GM19438 (cell line): ENCODE measurements around the gene IFI35.
"Not testable (repeated sequence)": the region's sequence is repeated elsewhere in the genome, so short reads cannot be mapped to it uniquely, and the experiment has no call there.

Experiments used
- ATAC-seq: cut with Tn5 transposase; IDR thresholded peaks from one replicate; pipeline ENCODE4 v1.9.1; 2021; ENCODE audit warnings: low read depth; ENCODE audit not compliant: unreplicated experiment

Gene IFI35

DNA sequence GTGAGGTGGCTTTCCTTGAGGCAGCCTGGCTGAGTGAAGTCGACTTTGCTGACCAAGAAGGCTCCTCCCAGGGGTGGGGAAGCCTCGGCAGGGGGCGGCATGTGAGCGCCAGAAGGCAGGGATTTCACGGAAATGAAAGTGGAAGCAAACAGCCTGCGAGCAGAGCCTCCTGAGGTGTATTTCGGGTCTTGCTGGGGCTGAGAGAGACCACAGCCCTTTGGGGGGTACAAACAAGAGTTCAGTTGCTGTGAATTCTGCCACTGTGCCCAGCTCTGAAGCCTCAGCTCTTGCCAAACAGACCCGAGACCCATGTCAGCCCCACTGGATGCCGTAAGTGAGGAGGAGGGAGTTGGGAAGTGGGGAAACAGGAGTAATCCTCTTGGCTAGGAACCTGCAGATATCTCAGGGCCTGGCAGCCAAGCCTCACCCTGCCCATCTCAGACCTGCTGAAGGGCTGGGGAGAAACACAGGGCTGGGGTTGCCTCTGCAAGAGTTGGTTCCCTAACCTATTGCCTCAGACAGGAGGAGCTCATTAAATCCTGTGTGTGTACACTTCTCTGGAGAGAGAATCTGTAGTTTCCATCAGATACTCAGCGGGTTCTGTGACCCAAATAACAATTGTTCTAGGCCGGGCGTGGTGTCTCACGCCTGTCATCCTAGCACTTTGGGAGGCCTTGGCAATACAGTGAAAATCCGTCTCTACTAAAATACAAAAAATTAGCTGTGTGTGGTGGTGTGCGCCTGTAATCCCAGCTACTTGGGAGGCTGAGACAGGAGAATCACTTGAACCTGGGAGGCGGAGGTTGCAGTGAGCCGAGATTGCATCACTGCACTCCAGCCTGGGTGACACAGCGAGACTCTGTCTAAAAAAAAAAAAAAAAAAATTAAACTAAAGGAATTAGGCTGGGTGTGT is at the start of gene IFI35:
Gene IFI35 (plus strand): TSS at position 146 of the 913 bp plus-strand sequence. CDS start 164 bp downstream, at position 310.
- peak; percentile 65 for ATAC-seq

DNA sequence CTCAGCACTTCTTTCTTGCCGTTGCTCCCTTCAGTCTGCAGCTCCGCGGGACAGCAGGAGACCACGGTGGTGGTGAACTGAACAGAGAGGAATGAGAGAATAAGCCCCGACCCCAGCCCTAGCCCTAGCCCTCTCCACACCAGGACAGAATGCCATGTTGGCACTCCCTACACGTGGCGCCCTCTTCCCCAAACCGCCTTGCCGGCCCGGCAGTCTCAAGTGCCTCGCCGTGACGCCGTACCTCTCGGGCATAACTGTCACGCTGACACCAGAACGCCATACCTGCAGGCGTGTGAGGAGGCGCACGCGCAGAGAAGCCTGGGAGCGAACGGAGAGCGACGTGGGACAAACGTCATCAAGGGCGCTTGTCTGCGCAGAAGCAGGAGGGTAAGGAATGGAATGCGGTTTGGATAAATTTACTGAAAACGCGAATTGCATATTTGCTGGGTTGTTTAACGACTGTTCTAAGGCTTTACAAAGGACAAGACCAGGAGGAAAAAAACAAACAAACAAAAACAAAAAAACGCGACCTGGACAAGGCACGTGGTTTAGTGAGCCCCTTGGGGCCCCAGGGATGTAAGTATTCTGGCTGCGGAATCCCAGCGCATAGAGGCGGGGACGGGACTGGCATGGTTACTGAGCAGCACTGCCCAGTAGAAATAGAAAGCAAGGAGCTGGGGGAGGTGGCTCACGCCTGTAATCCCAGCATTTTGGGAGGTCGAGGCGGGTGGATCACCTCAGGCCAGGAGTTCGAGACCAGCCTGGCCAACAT is 42.2 kb upstream of the IFI35 start, which contains the start of gene AARSD1:
Gene AARSD1 (minus strand): TSS at position 294 of the 772 bp plus-strand sequence. CDS start 14 bp downstream, at position 280.
- peak; percentile 64 for ATAC-seq

DNA sequence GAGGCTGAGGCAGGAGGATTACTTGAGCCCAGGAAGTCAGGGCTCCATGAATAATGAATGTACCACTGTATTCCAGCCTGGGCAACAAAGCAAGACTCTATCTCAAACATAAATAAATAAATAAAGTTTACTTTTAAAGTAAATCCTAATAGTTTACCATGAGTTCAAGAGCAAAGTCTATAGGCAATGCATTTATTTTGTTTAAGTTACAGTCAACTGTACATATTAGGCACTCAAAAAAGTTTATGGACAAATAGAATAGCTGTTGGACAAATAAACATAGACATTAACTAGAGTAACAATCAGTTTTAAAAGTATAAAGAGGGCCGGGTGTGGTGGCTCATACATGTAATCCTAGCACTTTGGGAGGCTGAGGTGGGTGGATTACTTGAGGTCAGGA is 38.7 kb upstream of the IFI35 start:
- no peak for ATAC-seq

DNA sequence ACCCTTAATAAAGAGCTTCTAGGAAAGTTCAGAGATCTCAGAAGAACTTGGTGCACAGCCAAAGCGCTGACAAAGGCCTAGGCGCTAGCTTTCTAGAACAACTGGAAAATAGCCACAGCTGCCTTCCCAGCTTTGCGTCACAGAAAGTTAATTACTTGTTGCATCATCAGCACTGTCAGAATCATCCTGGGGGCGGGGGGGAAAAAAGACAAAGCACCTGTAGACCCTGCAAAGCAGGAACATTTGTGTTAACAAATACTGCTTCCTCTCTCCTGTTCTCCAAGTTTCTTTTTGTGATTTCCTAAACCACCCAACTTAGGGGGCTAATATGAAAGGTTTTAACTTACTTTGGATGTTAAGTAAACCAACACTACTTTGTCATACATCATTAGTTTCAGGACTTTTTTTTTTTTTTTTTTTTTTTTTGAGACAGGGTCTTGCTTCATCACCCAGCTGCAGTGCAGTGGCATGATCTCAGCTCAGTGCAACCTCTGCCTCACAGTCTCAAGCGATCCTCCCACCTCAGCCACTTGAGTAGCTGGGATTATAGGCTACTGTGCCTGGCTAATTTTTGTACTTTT is 37.5 kb upstream of the IFI35 start:
- ATAC-seq = no peak

DNA sequence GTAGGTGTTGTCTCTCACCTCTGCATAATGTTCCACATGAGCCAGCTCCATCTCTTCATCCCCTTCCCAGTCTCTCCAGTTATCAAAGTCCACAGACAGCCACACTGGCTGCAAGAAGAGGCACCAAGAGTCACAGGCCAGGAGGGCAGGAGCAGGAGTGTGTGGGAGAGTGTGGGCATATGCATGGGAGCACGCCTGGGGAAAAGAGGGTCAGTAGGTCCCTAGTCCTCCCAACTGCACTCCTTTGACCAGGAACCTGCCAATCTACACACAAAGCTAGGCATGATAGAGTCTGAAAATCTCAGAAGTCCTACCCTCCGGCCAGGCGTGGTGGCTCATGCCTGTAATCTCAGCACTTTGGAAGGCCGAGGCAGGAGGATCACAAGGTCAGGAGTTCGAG is 35.0 kb upstream of the IFI35 start:
- no peak for ATAC-seq

DNA sequence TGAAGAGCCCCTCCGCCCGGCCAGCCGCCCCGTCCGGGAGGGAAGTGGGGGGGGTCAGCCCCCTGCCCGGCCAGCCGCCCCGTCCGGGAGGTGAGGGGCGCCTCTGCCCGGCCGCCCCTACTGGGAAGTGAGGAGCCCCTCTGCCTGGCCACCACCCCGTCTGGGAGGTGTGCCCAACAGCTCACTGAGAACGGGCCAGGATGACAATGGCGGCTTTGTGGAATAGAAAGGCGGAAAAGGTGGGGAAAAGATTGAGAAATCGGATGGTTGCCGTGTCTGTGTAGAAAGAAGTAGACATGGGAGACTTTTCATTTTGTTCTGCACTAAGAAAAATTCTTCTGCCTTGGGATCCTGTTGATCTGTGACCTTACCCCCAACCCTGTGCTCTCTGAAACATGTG is 33.3 kb upstream of the IFI35 start:
- ATAC-seq = not testable (repeated sequence)

DNA sequence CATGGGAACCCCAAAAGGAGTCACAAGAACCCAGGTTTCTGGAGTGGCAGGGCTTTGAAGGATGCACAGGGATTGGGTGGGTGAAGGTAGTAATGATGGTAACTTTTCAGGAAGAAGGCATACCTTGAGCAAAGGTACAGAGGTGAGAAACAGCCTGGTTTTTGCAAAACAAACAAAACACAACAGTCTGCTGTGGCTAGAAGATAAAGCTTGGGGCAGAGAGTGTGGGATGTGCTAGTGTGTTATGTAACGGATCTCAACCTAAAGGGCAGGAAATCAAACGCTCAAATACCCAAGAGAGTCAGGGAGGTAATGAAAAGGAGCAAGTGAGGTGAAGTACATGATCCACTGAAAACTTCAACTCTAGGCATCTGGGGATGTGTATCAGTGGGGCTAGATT is 31.3 kb upstream of the IFI35 start:
- ATAC-seq = no peak

DNA sequence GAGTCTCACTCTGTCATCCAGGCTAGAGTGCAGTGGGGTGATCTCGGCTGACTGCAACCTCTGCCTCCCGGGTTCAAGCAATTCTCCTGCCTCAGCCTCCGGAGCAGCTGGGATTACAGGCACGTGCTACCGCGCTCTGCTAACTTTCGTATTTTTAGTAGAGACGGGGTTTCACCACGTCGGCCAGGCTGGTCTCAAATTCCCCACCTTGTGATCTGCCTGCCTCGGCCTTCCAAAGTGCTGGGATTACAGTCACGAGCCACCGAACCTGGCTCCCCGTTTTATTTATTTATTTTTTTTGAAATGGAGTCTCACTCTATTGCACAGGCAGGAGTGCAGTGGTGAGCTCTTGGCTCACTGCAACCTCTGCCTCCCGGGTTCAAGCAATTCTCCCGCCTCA is 30.9 kb upstream of the IFI35 start:
- ATAC-seq = not testable (repeated sequence)

DNA sequence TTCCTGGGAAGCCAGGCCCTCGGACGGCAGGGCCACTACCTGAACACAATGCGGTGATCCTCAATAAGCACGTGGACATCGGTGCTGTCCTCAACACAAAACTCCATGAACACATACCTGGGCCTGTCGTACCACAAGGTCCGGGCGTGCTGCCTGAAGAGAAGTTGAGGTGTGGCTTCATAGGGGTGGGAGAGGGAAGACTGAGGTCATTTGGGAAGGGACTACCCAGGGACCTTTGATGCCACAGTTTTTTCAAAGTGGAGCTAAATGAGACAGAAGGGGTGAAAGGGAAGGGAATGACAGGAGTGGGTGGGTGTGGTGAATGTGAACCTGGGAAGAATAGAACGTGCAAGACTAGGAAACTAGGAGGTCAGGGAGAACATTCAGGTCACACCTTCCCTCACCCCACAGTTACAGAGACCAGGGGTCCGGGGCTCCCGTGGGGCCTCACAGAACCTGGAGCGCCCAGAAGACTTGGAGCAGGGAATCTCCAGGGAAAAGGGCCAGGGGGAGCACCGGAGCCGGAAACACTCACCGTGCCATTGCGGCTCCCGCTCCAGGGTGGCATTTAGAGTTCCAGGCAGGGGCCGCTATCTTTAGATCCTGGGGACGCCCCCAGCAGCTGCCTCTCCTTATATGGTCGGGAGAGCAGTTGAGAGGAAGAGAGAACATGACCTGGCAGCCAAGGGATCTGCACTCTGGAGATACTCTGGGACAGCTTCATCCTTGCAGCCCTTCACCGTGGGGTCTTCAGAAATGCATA is 26.9 kb upstream of the IFI35 start, which contains the start of gene PTGES3L:
Gene PTGES3L (minus strand): TSS at position 570 of the 763 bp plus-strand sequence. CDS start 27 bp downstream, at position 543.
- ATAC-seq = no peak

DNA sequence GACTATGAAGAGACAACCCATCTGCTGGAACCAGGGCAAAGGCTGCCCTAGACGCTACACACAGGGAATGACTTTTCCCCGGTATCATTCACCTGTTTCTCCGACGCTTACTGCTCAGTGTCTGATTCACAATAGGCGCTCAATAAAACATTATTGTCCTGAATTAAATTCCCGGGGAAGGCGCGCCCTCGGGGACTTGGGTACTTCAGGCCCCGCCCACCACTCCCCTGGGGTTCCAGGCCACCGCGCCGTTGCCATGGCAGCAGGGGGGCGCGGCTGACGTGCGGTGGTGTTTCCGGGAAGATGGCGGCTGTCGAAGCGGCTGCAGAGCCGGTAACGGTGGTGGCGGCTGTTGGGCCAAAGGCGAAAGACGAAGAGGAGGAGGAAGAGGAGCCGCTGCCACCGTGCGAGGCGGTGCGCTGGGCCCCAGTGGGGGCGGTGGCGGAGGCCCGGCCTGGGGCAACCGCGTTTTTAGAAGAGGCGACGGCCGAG is 26.3 kb upstream of the IFI35 start, which contains the start of gene RUNDC1:
Gene RUNDC1 (plus strand): TSS at position 292 of the 492 bp plus-strand sequence. CDS start 12 bp downstream, at position 304.
- ATAC-seq = peak; percentile 56

DNA sequence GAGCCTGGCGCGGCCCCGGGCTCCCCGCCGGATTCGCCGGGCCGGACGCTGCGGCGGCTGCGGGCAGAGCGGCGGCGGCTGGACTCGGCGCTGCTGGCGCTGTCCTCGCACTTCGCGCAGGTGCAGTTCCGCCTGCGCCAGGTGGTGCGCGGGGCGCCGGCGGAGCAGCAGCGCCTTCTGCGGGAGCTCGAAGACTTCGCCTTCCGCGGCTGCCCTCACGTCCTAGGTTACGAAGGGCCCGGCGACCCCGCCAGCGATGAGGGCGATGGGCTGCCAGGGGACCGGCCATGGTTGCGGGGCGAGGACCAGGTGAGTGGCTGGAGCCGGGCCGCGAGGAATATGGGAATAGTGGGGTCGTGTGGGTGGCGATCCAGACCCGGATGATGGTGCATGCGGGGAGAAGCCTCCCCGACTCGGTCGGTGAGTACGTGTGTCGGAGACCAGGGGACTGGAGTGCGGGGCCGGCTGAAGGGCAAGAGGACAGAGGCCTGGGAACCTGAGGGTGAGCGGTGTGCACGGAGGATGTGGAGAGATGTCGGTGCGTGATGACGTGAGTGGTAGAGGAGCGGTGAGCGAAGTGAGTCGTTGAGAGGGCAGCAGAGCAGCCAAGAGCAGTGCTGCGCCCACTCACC is 25.7 kb upstream of the IFI35 start:
- ATAC-seq = peak; percentile 37

DNA sequence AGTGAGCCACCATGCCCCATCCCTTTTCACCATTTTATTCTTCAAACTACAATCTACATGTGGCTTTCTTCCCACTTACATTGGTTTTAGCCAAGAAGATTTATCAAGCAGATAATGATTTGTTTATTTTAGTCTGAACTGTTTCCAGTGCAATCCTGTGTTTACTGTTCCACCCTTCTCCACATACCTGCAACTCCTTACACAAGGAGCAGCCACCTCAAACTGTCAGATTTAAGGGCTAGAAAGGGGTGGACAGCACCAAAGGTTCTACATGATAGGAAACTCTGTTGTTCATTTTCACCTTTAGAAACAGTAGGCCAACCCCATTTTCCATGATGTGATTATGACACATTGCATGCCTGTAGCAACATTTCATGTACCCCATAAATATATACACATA is 24.3 kb upstream of the IFI35 start:
- ATAC-seq = no peak

DNA sequence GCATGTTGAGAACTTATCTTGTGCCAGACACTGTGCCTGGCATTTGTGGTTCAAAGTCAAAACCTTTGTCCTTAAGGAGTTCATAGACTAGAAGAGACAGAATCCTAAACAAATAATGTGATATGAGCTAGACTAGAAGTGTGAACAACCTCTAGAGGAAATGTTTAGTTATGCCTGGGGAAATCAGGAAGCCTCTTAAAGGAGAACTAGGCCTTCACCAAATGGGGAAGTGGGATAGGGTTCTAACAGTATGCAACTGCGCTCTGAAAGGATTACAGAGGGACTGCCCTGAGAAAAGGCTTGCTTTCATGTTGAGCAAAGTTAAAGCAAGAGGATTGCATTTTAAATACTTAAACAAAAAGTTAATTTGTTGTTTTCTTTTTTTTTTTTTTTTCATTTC is 21.4 kb upstream of the IFI35 start:
- no peak for ATAC-seq

DNA sequence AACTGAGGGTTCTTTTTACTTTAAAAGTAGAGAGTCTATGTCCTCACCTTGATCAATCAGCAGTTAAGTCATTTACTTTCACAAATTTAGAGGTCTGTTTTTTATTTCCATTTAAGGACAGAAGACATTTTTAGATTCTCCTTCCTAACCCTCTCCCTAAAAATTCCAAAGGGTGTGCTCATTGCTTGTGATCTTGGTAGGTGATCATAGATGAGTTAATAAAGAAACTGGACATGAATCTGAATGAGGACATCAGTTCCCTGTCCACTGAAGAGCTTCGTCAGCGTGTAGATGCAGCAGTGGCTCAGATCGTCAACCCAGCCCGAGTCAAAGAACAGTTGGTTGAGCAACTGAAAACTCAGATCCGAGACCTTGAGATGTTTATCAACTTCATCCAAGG is 17.4 kb upstream of the IFI35 start:
- ATAC-seq = no peak

DNA sequence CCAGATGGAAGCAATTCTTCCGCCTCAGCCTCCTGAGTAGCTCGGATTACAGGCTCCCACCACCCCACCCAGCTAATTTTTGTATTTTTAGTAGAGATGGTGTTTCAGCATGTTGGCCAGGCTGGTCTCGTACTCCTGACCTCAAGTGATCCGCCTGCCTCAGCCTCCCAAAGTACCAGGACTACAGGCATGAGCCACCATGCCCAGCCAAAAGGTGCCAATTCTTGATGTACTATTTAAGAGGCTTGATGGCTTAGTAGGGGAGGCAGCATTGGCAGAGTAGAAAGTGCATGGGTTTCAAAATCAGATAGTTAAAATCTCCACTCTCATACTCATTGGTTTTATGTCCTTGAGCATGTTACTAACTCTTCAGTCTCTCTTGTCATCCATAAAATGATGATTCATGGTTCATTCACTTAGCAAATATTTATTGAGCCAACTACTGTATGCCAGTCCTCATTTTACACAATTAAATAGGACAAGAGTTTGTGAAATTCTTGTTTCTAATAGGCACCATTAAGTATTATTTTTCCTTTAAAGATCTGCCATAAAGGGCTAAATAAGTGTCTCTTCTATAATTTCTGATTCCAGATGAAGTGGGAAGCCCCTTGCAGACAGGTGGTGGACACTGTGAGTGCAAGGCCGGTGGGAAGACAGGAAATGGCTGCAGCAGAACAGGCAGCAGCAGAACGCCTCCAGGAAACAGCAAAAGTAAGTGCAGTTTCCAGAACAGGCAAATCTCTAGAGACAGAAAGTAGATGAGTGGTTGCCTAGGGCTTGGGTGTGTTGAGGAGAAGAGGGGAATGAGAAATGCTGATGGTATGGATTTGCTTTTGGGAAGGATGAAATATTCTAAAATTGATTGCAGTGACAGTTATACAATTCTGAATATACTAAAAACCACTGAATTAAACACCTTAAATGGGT is 16.6 kb upstream of the IFI35 start:
- no peak for ATAC-seq

DNA sequence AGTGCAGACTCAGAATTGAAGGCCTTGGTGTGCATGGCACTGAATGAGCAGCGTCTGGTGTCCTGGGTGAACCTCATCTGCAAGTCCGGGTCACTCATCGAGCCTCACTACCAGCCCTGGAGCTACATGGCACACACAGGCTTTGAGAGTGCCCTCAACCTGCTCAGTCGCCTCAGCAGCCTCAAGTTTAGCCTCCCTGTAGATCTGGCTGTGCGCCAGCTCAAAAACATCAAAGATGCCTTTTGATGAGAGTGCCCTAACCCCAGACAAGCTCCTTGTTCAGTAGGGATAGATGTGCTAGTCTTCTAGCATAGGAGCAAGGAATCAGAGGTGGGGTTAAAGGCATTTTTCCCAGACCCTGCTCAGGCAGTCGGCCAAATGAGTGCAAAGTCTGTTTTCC is 15.1 kb upstream of the IFI35 start:
- ATAC-seq = no peak

DNA sequence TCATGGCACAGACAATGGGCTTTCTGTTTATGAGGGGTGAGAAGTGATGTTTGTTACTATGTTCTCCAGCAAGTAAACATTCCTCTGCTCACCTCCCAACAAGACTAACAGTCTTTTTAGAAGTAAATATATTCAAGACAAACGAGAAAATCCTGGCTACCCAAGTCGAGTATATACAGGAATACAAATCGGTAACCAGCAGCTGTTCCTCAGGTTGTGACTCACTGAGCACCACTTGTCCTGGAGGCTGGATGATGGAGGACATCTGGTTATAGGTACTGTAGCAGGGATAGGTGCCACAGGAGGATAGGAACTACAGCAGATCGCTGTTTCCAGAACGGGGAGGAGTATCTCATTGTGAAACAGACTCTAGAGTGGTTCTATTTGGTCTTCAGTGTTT is 13.7 kb upstream of the IFI35 start:
- no peak for ATAC-seq

DNA sequence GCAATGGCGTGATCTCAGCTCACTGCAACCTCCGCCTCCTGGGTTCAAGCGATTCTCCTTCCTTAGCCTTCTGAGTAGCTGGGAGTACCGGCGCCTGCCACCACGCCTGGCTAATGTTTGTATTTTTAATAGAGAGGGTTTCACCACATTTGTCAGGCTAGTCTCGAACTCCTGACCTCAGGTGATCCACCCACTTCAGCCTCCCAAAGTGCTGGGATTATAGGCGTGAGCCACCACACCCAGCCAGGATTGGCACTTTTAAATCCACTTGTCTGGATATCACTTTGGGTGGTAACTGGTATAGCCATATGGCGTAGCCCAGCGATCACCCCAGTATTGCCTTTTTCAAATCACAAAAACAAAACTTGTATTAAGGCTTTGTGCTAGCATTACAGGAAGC is 12.7 kb upstream of the IFI35 start:
- ATAC-seq = not testable (repeated sequence)
